DOHH2 (cell line): Measurements from ENCODE around the gene CRACR2A.

ENCODE experiments used
- H3F3A ChIP-seq: fragments of 200-600 bp; sonication (generic), shearing (Covaris generic); 2 replicates; pipeline ENCODE4 v1.6.0; 2016; ENCODE audit warnings: antibody characterized with exemption, mild to moderate bottlenecking; ENCODE audit not compliant: control insufficient read depth, insufficient read depth
- H3K27ac ChIP-seq: fragments of 200-600 bp; sonication (generic); 2 replicates; pipeline ENCODE4 v1.5.1; 2014; ENCODE audit warnings: low read depth, mild to moderate bottlenecking, low read length, moderate library complexity
- H3K27me3 ChIP-seq: fragments of 200-600 bp; sonication (generic); 2 replicates; pipeline ENCODE4 v1.6.1; 2014; ENCODE audit warnings: mild to moderate bottlenecking, low read length, mixed read lengths; ENCODE audit not compliant: control insufficient read depth
- H3K36me3 ChIP-seq: fragments of 200-600 bp; sonication (generic); 2 replicates; pipeline ENCODE4 v1.6.1; 2014; ENCODE audit warnings: mild to moderate bottlenecking, low read length, moderate library complexity, mixed read lengths; ENCODE audit not compliant: control insufficient read depth
- H3K4me1 ChIP-seq: fragments of 200-600 bp; sonication (generic); 2 replicates; pipeline ENCODE4 v1.6.1; 2014; ENCODE audit warnings: mild to moderate bottlenecking, low read length, mixed read lengths; ENCODE audit not compliant: control insufficient read depth
- H3K4me2 ChIP-seq: fragments of 200-600 bp; sonication (generic); 2 replicates; pipeline ENCODE4 v1.6.0; 2014; ENCODE audit warnings: mild to moderate bottlenecking, low read length, moderate library complexity
- H3K4me3 ChIP-seq: fragments of 200-600 bp; sonication (generic); 2 replicates; pipeline ENCODE4 v1.5.1; 2014; ENCODE audit warnings: mild to moderate bottlenecking, low read length, mixed read lengths
- H3K79me2 ChIP-seq: fragments of 200-600 bp; sonication (generic); 2 replicates; pipeline ENCODE4 v1.6.1; 2014; ENCODE audit warnings: mild to moderate bottlenecking, low read length, mixed read lengths; ENCODE audit not compliant: control insufficient read depth
- H3K9me2 ChIP-seq: fragments of 200-600 bp; sonication (generic); replicated peaks from 2 replicates; pipeline ENCODE4 v1.6.1; 2014; ENCODE audit warnings: mild to moderate bottlenecking, low read length, mixed read lengths; ENCODE audit not compliant: control insufficient read depth
- H3K9me3 ChIP-seq: fragments of 200-600 bp; sonication (generic); 2 replicates; pipeline ENCODE4 v1.6.1; 2014; ENCODE audit warnings: antibody characterized with exemption, low read length, mixed read lengths; ENCODE audit not compliant: control insufficient read depth, insufficient read depth
- H4K20me1 ChIP-seq: fragments of 200-600 bp; sonication (generic); 2 replicates; pipeline ENCODE4 v1.6.0; 2014; ENCODE audit warnings: low read depth, mild to moderate bottlenecking, antibody characterized with exemption, low read length, moderate library complexity; ENCODE audit not compliant: control insufficient read depth, insufficient read depth
- EZH2phosphoT487 ChIP-seq: fragments of 200-600 bp; sonication (generic); IDR thresholded peaks from 2 replicates; pipeline ENCODE4 v1.6.1; 2017; ENCODE audit warnings: borderline replicate concordance, mild to moderate bottlenecking, antibody characterized with exemption, low read length, moderate library complexity, mixed read lengths
- TF ChIP-seq, protein P1 (sequence below): fragments of 200-600 bp; sonication (generic); IDR thresholded peaks from one replicate; pipeline ENCODE4 v1.5.1; 2014; ENCODE audit warnings: antibody characterized with exemption, mild to moderate bottlenecking, low read depth, low read length; ENCODE audit not compliant: poor library complexity, severe bottlenecking

The CRACR2A gene

DNA sequence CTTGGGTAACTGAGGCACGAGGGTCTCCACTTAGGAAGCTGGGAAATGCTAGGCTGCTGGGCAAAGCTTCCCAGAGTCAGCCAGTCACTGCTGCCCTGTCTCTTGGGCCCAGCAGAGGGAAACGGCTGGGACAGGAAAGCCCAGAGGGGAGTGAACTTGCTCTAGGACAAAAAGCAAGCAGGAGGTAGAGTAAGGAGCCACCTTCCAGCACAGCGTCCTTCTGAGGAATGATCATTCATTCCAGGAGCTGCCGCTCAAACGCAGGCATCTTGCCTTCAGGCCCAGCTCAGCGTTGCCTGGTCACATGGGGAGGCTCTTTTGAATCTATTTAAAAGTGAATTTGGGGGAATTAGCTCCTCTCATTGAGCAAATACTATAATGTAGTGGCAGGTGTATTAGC, 118.6 kb downstream of the CRACR2A start:
- Histone ChIP-seq H3K4me2 (no peak overlapping the region), H3K9me3 (no peaks in the 10 kb centered on the region), H3K27me3 (no peaks in the 10 kb centered on the region), H3K9me2 (no peaks in the 10 kb centered on the region), H3K27ac (no peak overlapping the region), H3K36me3 (no peaks in the 10 kb centered on the region), H3K4me3 (no peak overlapping the region), H3F3A (no peaks in the 10 kb centered on the region), H3K79me2 (no peaks in the 10 kb centered on the region), H3K4me1 (peaks cover 32% of the 10 kb centered on the region), H4K20me1 (no peaks in the 10 kb centered on the region)
- TF ChIP-seq EZH2phosphoT487: no peak
- TF ChIP-seq, protein P1, sequence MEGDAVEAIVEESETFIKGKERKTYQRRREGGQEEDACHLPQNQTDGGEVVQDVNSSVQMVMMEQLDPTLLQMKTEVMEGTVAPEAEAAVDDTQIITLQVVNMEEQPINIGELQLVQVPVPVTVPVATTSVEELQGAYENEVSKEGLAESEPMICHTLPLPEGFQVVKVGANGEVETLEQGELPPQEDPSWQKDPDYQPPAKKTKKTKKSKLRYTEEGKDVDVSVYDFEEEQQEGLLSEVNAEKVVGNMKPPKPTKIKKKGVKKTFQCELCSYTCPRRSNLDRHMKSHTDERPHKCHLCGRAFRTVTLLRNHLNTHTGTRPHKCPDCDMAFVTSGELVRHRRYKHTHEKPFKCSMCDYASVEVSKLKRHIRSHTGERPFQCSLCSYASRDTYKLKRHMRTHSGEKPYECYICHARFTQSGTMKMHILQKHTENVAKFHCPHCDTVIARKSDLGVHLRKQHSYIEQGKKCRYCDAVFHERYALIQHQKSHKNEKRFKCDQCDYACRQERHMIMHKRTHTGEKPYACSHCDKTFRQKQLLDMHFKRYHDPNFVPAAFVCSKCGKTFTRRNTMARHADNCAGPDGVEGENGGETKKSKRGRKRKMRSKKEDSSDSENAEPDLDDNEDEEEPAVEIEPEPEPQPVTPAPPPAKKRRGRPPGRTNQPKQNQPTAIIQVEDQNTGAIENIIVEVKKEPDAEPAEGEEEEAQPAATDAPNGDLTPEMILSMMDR: no peak

GRCh38 chr12:3633396-3633795, 119.5 kb downstream of the CRACR2A start:
- H3K79me2 ChIP-seq: no peaks in the 10 kb centered on the region
- no peaks in the 10 kb centered on the region for H3K36me3 ChIP-seq
- H3K27ac ChIP-seq: no peak overlapping the region
- no peaks in the 10 kb centered on the region for H3K27me3 ChIP-seq
- H3K4me3 ChIP-seq: no peak overlapping the region
- H3K4me1 ChIP-seq: peaks cover 32% of the 10 kb centered on the region
- H3F3A ChIP-seq: no peaks in the 10 kb centered on the region
- H3K4me2 ChIP-seq: no peak overlapping the region
- H3K9me2 ChIP-seq: no peaks in the 10 kb centered on the region
- H4K20me1 ChIP-seq: no peaks in the 10 kb centered on the region
- TF ChIP-seq, protein P1: no peak
- TF ChIP-seq EZH2phosphoT487: no peak
- H3K9me3 ChIP-seq: no peaks in the 10 kb centered on the region

- Histone ChIP-seq H3K36me3 (no peaks in the 10 kb centered on the region), H3K4me3 (no peak overlapping the region), H3F3A (no peaks in the 10 kb centered on the region), H3K9me2 (no peaks in the 10 kb centered on the region), H3K9me3 (no peaks in the 10 kb centered on the region), H3K27me3 (no peaks in the 10 kb centered on the region), H3K4me2 (no peak overlapping the region), H3K27ac (no peak overlapping the region), H4K20me1 (no peaks in the 10 kb centered on the region), H3K79me2 (no peaks in the 10 kb centered on the region), H3K4me1 (peaks cover 32% of the 10 kb centered on the region)
- no peak for TF ChIP-seq EZH2phosphoT487
- TF ChIP-seq, protein P1: no peak
Observed at GRCh38 chr12:3632754-3633153, 120.2 kb downstream of the CRACR2A start.
